Measurements from ENCODE around the gene MSH5. TPM values are rescaled to one million over a fixed set of nuclear protein-coding genes. Genes with fewer than 3 reads are reported as not detected.
A peak's percentile ranks its signal among the peaks of the same experiment; 100 is the strongest.

MSH5 gene
- total and polyA plus RNA-seq, 9 of the 15 experiments (the other 6 are each of a cell fraction or from before 2014, with no cell fraction given), result 12.5 to 104 (median 46.6) TPM

DNA sequence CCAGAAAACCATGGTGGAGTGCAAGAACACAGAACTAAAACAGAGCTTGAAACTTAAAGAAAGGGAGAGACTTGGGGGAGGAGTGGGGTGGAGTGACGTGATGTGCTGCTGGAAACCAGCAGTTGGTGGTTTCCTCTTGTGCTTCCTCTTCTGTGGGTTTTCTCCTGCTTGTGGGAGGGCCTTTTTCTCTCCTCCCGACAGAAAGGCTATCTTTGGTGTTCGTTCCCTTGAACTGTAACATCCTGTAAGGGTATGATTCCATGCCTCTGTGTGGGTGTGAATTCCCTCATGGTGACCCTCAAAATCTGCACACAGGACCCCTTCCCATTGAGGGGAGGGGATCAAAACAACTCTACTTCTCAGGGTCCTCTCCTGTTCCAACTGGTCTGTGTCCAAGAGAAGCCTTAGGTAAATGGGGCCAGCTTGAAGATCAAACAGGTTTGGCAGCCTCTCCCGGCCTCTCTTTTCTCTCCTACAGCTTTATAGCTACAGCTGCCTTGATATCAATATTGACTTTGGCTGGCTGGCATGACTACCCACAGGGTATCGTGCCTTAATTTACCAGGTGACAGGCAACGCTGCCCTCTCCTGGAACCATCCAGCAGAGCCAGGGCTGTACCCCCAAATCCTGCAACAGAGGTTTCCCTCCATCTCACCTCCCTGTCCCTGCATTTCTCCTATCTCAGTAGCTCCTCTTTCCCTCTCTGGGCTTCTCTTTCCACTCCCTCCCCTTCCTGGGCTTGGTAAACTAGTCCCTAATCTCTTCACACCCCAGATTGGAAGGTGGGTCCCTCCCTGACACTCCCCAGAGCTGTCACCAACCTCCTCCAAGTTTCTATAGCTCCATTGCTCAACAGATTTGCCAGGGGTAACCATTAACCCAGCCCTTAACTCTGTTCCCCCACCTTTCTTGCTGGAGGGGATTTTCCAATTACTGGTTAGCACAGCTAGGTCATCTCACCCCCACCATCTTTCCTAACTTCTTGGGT is 1.5 kb upstream of the MSH5 start (continued):
- TF ChIP-seq, protein P1, sequence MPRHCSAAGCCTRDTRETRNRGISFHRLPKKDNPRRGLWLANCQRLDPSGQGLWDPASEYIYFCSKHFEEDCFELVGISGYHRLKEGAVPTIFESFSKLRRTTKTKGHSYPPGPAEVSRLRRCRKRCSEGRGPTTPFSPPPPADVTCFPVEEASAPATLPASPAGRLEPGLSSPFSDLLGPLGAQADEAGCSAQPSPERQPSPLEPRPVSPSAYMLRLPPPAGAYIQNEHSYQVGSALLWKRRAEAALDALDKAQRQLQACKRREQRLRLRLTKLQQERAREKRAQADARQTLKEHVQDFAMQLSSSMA (CRISPR knock-in tag; IDR thresholded peaks at IDR 0.05), result no peak
- no peak for TF ChIP-seq NBN (IDR thresholded peaks at IDR 0.05; ENCODE audit: low read depth)
- TF ChIP-seq SMARCB1 (IDR thresholded peaks at IDR 0.05; ENCODE audit: insufficient read length, low read depth), result no peak
- no peak for TF ChIP-seq LCOR (CRISPR knock-in tag; IDR thresholded peaks at IDR 0.05)
- TF ChIP-seq ZEB2 (IDR thresholded peaks at IDR 0.05), result no peak
- TF ChIP-seq, protein P2, sequence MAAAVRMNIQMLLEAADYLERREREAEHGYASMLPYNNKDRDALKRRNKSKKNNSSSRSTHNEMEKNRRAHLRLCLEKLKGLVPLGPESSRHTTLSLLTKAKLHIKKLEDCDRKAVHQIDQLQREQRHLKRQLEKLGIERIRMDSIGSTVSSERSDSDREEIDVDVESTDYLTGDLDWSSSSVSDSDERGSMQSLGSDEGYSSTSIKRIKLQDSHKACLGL (CRISPR knock-in tag; IDR thresholded peaks at IDR 0.05; ENCODE audit: borderline replicate concordance, poor library complexity, severe bottlenecking), result no peak
- no peak for TF ChIP-seq ZNF175 (CRISPR knock-in tag; IDR thresholded peaks at IDR 0.05; ENCODE audit: low read depth)
- TF ChIP-seq, protein P3, sequence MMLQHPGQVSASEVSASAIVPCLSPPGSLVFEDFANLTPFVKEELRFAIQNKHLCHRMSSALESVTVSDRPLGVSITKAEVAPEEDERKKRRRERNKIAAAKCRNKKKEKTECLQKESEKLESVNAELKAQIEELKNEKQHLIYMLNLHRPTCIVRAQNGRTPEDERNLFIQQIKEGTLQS (IDR thresholded peaks at IDR 0.05), result no peak
- TF ChIP-seq, protein P3 (CRISPR knock-in tag; conservative IDR thresholded peaks at IDR 0.05), result peak; percentile 63
- TF ChIP-seq IFI16 (CRISPR knock-in tag; IDR thresholded peaks at IDR 0.05), result 0 out of 2 replicates have a peak, but pooled peaks have one; percentile 43
- no peak for TF ChIP-seq RB1 (IDR thresholded peaks at IDR 0.05; ENCODE audit: low read depth)
- TF ChIP-seq RBM34 (IDR thresholded peaks at IDR 0.05; ENCODE audit: borderline replicate concordance, insufficient read depth, low read length), result no peak
- TF ChIP-seq, protein P4, sequence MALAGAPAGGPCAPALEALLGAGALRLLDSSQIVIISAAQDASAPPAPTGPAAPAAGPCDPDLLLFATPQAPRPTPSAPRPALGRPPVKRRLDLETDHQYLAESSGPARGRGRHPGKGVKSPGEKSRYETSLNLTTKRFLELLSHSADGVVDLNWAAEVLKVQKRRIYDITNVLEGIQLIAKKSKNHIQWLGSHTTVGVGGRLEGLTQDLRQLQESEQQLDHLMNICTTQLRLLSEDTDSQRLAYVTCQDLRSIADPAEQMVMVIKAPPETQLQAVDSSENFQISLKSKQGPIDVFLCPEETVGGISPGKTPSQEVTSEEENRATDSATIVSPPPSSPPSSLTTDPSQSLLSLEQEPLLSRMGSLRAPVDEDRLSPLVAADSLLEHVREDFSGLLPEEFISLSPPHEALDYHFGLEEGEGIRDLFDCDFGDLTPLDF (CRISPR knock-in tag; IDR thresholded peaks at IDR 0.05), result peak; percentile 59
- TF ChIP-seq, protein P5, sequence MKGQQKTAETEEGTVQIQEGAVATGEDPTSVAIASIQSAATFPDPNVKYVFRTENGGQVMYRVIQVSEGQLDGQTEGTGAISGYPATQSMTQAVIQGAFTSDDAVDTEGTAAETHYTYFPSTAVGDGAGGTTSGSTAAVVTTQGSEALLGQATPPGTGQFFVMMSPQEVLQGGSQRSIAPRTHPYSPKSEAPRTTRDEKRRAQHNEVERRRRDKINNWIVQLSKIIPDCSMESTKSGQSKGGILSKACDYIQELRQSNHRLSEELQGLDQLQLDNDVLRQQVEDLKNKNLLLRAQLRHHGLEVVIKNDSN (CRISPR knock-in tag; IDR thresholded peaks at IDR 0.05), result no peak
- TF ChIP-seq FOXA1 (IDR thresholded peaks at IDR 0.05; ENCODE audit: borderline replicate concordance), result no peak
- no peak for TF ChIP-seq PHF21A (IDR thresholded peaks at IDR 0.05; ENCODE audit: borderline replicate concordance, low read depth)
- no peak for TF ChIP-seq THRAP3 (IDR thresholded peaks at IDR 0.05; ENCODE audit: borderline replicate concordance)
- no peak for TF ChIP-seq RUNX1 (IDR thresholded peaks at IDR 0.05; ENCODE audit: low read depth)
- TF ChIP-seq HLTF (IDR thresholded peaks at IDR 0.05), result peak; percentile 82
- no peak for TF ChIP-seq ZNF253 (CRISPR knock-in tag; conservative IDR thresholded peaks at IDR 0.05)
- no peak for TF ChIP-seq ILK (tag; IDR thresholded peaks at IDR 0.05; ENCODE audit: borderline replicate concordance, low read depth)
- TF ChIP-seq, protein P6, sequence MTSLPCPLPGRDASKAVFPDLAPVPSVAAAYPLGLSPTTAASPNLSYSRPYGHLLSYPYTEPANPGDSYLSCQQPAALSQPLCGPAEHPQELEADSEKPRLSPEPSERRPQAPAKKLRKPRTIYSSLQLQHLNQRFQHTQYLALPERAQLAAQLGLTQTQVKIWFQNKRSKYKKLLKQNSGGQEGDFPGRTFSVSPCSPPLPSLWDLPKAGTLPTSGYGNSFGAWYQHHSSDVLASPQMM (CRISPR knock-in tag; IDR thresholded peaks at IDR 0.05), result no peak
- no peak for TF ChIP-seq ZNF589 (CRISPR knock-in tag; IDR thresholded peaks at IDR 0.05; ENCODE audit: low read depth)
